Smooth muscle cell (in vitro differentiated cells): ENCODE measurements around the gene MAP3K14. TPM values are rescaled to one million over a fixed set of nuclear protein-coding genes. Genes with fewer than 3 reads are reported as not detected.

Experiments
- DNase-seq: peaks from one replicate; lab custom pipeline; 2025; ENCODE audit not compliant: unreplicated experiment; lab: John Stamatoyannopoulos, UW
- H2AFZ ChIP-seq: fragments of 200-600 bp; sonication (generic); 2 replicates; pipeline ENCODE4 v1.6.0; 2016; ENCODE audit warnings: antibody characterized with exemption, low read depth, mild to moderate bottlenecking
- H3F3A ChIP-seq: fragments of 200-600 bp; sonication (generic); 2 replicates; pipeline ENCODE4 v1.6.0; 2017; ENCODE audit warnings: antibody characterized with exemption, low read depth
- H3K27ac ChIP-seq: fragments of 200-600 bp; sonication (generic); 2 replicates; pipeline ENCODE4 v1.5.1; 2016; ENCODE audit warnings: low read depth, mild to moderate bottlenecking
- H3K27me3 ChIP-seq: fragments of 200-600 bp; sonication (generic); 2 replicates; pipeline ENCODE4 v1.6.1; 2016; ENCODE audit warnings: low read depth, mild to moderate bottlenecking
- H3K36me3 ChIP-seq: fragments of 200-600 bp; sonication (generic); 2 replicates; pipeline ENCODE4 v1.5.1; 2016; ENCODE audit warnings: low read depth
- H3K4me1 ChIP-seq: fragments of 200-600 bp; sonication (generic); 2 replicates; pipeline ENCODE4 v1.5.1; 2016; ENCODE audit warnings: low read depth
- H3K4me2 ChIP-seq: fragments of 200-600 bp; sonication (generic); 2 replicates; pipeline ENCODE4 v1.6.0; 2016; ENCODE audit warnings: mild to moderate bottlenecking
- H3K4me3 ChIP-seq: fragments of 200-600 bp; sonication (generic); 2 replicates; pipeline ENCODE4 v1.5.1; 2016; ENCODE audit warnings: mild to moderate bottlenecking
- H3K79me2 ChIP-seq: fragments of 200-600 bp; sonication (generic); 2 replicates; pipeline ENCODE4 v1.6.0; 2016; ENCODE audit warnings: low read depth, mild to moderate bottlenecking
- H3K9ac ChIP-seq: fragments of 200-600 bp; sonication (generic); 2 replicates; pipeline ENCODE4 v1.6.0; 2016; ENCODE audit warnings: low read depth
- H3K9me3 ChIP-seq: fragments of 200-600 bp; sonication (generic); replicated peaks from 2 replicates; pipeline ENCODE4 v1.5.1; 2016; ENCODE audit warnings: low read depth
- H4K20me1 ChIP-seq: fragments of 200-600 bp; sonication (generic); 2 replicates; pipeline ENCODE4 v1.6.0; 2016; ENCODE audit warnings: low read depth
- CTCF ChIP-seq: fragments of 200-600 bp; sonication (generic); IDR thresholded peaks from 2 replicates; pipeline ENCODE4 v1.5.1; 2017; ENCODE audit warnings: borderline replicate concordance, mild to moderate bottlenecking, antibody characterized with exemption; ENCODE audit not compliant: insufficient read depth, poor library complexity, severe bottlenecking
- WGBS: methylation state at CpG from one replicate; pipeline ENCODE4 v1.1.7; 2016; ENCODE audit warnings: low lambda C conversion rate; 5-methylcytosine and 5-hydroxymethylcytosine counted together
- polyA plus RNA-seq: library from polyadenylated mRNA; unstranded; fragments of >200 nt; fragmentation: Nextera tagmentation; extraction: Ambion mirVana; gene quantifications from 2 replicates; pipeline ENCODE4 v1.2.1, GENCODE V29; 2016
- total RNA-seq: library from RNA; depleted of rRNA; stranded (reverse); fragments of >200 nt; gene quantifications from 2 replicates; pipeline ENCODE4 v1.2.3, GENCODE V29; 2014

Gene MAP3K14
- total and polyA plus RNA-seq, 2 experiments from 2014 or later: 1.7 to 1.8 TPM

GRCh38 chr17:45355087-45355486, 38.3 kb upstream of the MAP3K14 start:
- H3K4me3 ChIP-seq: no peak overlapping the region
- TF ChIP-seq CTCF: no peak
- H3K4me2 ChIP-seq: no peak overlapping the region
- no peak overlapping the region for H2AFZ ChIP-seq
- no peaks in the 10 kb centered on the region for H3K4me1 ChIP-seq
- 72% methylated on average over 2 of the region's 2 CpGs for WGBS
- H3K27ac ChIP-seq: no peak overlapping the region
- no peaks in the 10 kb centered on the region for H3K36me3 ChIP-seq
- no peak for DNase-seq
- no peaks in the 10 kb centered on the region for H3K79me2 ChIP-seq
- H3K9ac ChIP-seq: no peak overlapping the region
- H3K27me3 ChIP-seq: no peaks in the 10 kb centered on the region
- no peaks in the 10 kb centered on the region for H4K20me1 ChIP-seq
- H3K9me3 ChIP-seq: peaks cover 6% of the 10 kb centered on the region
- no peaks in the 10 kb centered on the region for H3F3A ChIP-seq

GRCh38 chr17:45353043-45353442, 36.2 kb upstream of the MAP3K14 start:
- no peak for TF ChIP-seq CTCF
- Histone ChIP-seq H3K79me2 (no peaks in the 10 kb centered on the region), H3K9ac (no peak overlapping the region), H3K36me3 (no peaks in the 10 kb centered on the region), H3K4me2 (no peak overlapping the region), H2AFZ (no peak overlapping the region), H3K27me3 (no peaks in the 10 kb centered on the region), H3K4me3 (no peak overlapping the region), H3K4me1 (no peaks in the 10 kb centered on the region), H3F3A (no peaks in the 10 kb centered on the region), H3K9me3 (peaks cover 6% of the 10 kb centered on the region), H4K20me1 (no peaks in the 10 kb centered on the region), H3K27ac (no peak overlapping the region)
- DNase-seq: no peak
- WGBS: 89% methylated on average over 4 of the region's 4 CpGs

- no peak overlapping the region for H3K4me3 ChIP-seq
- no peak overlapping the region for H2AFZ ChIP-seq
- H3K9me3 ChIP-seq: peaks cover 6% of the 10 kb centered on the region
- DNase-seq: no peak
- 95% methylated on average over 2 of the region's 2 CpGs for WGBS
- no peaks in the 10 kb centered on the region for H3K4me1 ChIP-seq
- no peaks in the 10 kb centered on the region for H4K20me1 ChIP-seq
- H3K9ac ChIP-seq: no peak overlapping the region
- no peaks in the 10 kb centered on the region for H3K79me2 ChIP-seq
- H3K36me3 ChIP-seq: no peaks in the 10 kb centered on the region
- H3F3A ChIP-seq: no peaks in the 10 kb centered on the region
- TF ChIP-seq CTCF: no peak
- no peak overlapping the region for H3K4me2 ChIP-seq
- no peak overlapping the region for H3K27ac ChIP-seq
- no peaks in the 10 kb centered on the region for H3K27me3 ChIP-seq
Measured at GRCh38 chr17:45351831-45352230, 35.0 kb upstream of the MAP3K14 start.

- H3K27ac ChIP-seq: no peak overlapping the region
- no peak for TF ChIP-seq CTCF
Measured at GRCh38 chr17:45347444-45347843, 30.6 kb upstream of the MAP3K14 start.

More at GRCh38 chr17:45347444-45347843, 30.6 kb upstream of the MAP3K14 start:
- no peak for DNase-seq
- H3K4me2 ChIP-seq: no peak overlapping the region
- H3K9me3 ChIP-seq: peaks cover 6% of the 10 kb centered on the region
- no peaks in the 10 kb centered on the region for H3K79me2 ChIP-seq
- no peak overlapping the region for H3K4me3 ChIP-seq
- no peak overlapping the region for H2AFZ ChIP-seq
- H3K27me3 ChIP-seq: no peaks in the 10 kb centered on the region
- H3F3A ChIP-seq: peaks cover 13% of the 10 kb centered on the region
- no peak overlapping the region for H3K9ac ChIP-seq
- no peaks in the 10 kb centered on the region for H4K20me1 ChIP-seq
- H3K36me3 ChIP-seq: no peaks in the 10 kb centered on the region
- no peaks in the 10 kb centered on the region for H3K4me1 ChIP-seq
- 75% methylated on average over 6 of the region's 6 CpGs for WGBS
